SU-DHL-6 (cell line): Measurements from ENCODE around the gene CADM2.
"Not testable (repeated sequence)": the region's sequence is repeated elsewhere in the genome, so short reads cannot be mapped to it uniquely, and the experiment has no call there.

Experiments
- H2AFZ ChIP-seq: fragments of 200-600 bp; sonication (generic); 2 replicates; pipeline ENCODE4 v1.6.1; 2014; ENCODE audit warnings: low read depth, mild to moderate bottlenecking, moderate library complexity, mixed read lengths, antibody characterized with exemption, low read length; ENCODE audit not compliant: severe bottlenecking
- H3F3A ChIP-seq: fragments of 200-600 bp; shearing (Covaris generic); 2 replicates; pipeline ENCODE4 v1.6.0; 2016; ENCODE audit warnings: antibody characterized with exemption, mild to moderate bottlenecking; ENCODE audit not compliant: insufficient read depth
- H3K27ac ChIP-seq: fragments of 200-600 bp; sonication (generic); 2 replicates; pipeline ENCODE4 v1.5.1; 2016; ENCODE audit warnings: low read depth, mild to moderate bottlenecking, low read length, moderate library complexity, mixed read lengths
- H3K27me3 ChIP-seq: fragments of 200-600 bp; sonication (generic), shearing (Covaris generic); 2 replicates; pipeline ENCODE4 v1.6.0; 2014; ENCODE audit warnings: mild to moderate bottlenecking, low read length
- H3K36me3 ChIP-seq: fragments of 200-600 bp; sonication (generic); 2 replicates; pipeline ENCODE4 v1.6.1; 2014; ENCODE audit warnings: mild to moderate bottlenecking, low read length, mixed read lengths
- H3K4me2 ChIP-seq: fragments of 300-600, 200-600 bp; shearing (Covaris generic), sonication (generic); 2 replicates; pipeline ENCODE4 v1.6.0; 2014; ENCODE audit warnings: low read length, low read depth, mild to moderate bottlenecking; ENCODE audit not compliant: poor library complexity, severe bottlenecking
- H3K4me3 ChIP-seq: fragments of 200-600 bp; sonication (generic); 2 replicates; pipeline ENCODE4 v1.5.1; 2014; ENCODE audit warnings: antibody characterized with exemption, low read length, mild to moderate bottlenecking, mixed read lengths; ENCODE audit not compliant: insufficient read depth, poor library complexity, severe bottlenecking
- H3K79me2 ChIP-seq: fragments of 200-600 bp; sonication (generic); 2 replicates; pipeline ENCODE4 v1.6.1; 2014; ENCODE audit warnings: mild to moderate bottlenecking, low read length, moderate library complexity; ENCODE audit not compliant: insufficient read depth
- H3K9ac ChIP-seq: fragments of 200-600 bp; sonication (generic); 2 replicates; pipeline ENCODE4 v1.7.0; 2014; ENCODE audit warnings: mild to moderate bottlenecking, low read length
- H3K9me2 ChIP-seq: fragments of 200-600 bp; sonication (generic); replicated peaks from 2 replicates; pipeline ENCODE4 v1.6.1; 2014; ENCODE audit warnings: low read length; ENCODE audit not compliant: insufficient read depth
- H3K9me3 ChIP-seq: fragments of 200-600 bp; sonication (generic); 2 replicates; pipeline ENCODE4 v1.6.1; 2014; ENCODE audit warnings: low read length, mixed read lengths; ENCODE audit not compliant: insufficient read depth
- H4K20me1 ChIP-seq: fragments of 200-600 bp; sonication (generic); 2 replicates; pipeline ENCODE4 v1.6.1; 2014; ENCODE audit warnings: low read depth, mild to moderate bottlenecking, antibody characterized with exemption, low read length, moderate library complexity, mixed read lengths
- CTCF ChIP-seq: fragments of 200-600 bp; sonication (generic); IDR thresholded peaks from one replicate; pipeline ENCODE4 v1.5.1; 2017; ENCODE audit warnings: antibody characterized with exemption, mild to moderate bottlenecking, low read length, moderate library complexity; ENCODE audit not compliant: insufficient read depth, poor library complexity, severe bottlenecking
- EZH2phosphoT487 ChIP-seq: fragments of 200-600 bp; sonication (generic), shearing (Covaris generic); conservative IDR thresholded peaks from 2 replicates; pipeline ENCODE4 v1.6.1; 2018; ENCODE audit warnings: mild to moderate bottlenecking, antibody characterized with exemption, low read length, moderate library complexity, mixed read lengths

CADM2 gene

GRCh38 chr3:85498177-85498576 is 539.4 kb downstream of the CADM2 start:
- Histone ChIP-seq H3K9me2 (no peaks in the 10 kb centered on the region), H3K9ac (no peak overlapping the region), H3K79me2 (no peaks in the 10 kb centered on the region), H3F3A (no peaks in the 10 kb centered on the region), H3K9me3 (no peaks in the 10 kb centered on the region), H3K27me3 (no peaks in the 10 kb centered on the region), H4K20me1 (no peaks in the 10 kb centered on the region), H3K4me2 (no peak overlapping the region), H2AFZ (no peak overlapping the region), H3K27ac (no peak overlapping the region), H3K36me3 (no peaks in the 10 kb centered on the region), H3K4me3 (no peak overlapping the region)
- TF ChIP-seq CTCF (no peak), EZH2phosphoT487 (no peak)

DNA sequence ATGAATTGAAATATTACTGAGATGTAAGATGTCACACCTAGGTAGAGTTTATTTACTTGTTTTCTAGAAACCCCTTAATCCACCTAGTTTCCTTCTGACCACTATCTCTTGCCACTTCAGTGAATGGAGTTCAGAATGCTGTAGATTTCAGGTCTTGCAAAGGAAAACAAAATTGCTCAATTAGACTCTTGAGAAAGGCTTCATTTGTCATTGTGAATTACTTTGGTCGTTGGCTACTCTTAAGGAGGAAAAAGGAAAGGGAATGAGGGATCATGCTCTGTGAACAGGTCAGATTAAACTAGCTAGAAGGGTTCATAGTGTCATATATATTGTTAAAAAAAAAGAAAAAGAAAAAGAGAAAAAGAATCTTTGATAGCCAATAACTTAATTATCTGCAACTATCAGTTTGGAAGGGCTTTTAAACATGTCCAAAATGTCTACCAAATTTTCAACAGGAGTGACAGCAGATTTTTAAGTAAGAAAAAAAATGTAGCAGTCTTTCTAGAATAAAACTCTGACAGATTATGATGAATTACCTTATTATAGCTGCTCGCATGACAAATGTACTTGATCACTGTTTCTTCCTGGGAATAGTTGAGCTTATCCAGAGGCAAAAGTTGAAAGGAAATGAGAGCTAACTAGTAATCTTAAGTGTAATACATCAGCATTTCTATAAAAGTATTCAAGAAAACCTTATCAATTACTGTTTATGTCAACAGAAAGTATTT is 543.5 kb downstream of the CADM2 start:
- Histone ChIP-seq H3K79me2 (no peaks in the 10 kb centered on the region), H3K27ac (no peak overlapping the region), H3K9me3 (no peaks in the 10 kb centered on the region), H3K4me3 (no peak overlapping the region), H3K4me2 (no peak overlapping the region), H4K20me1 (no peaks in the 10 kb centered on the region), H3K27me3 (no peaks in the 10 kb centered on the region), H3K9ac (no peak overlapping the region), H2AFZ (no peak overlapping the region), H3K36me3 (no peaks in the 10 kb centered on the region), H3F3A (no peaks in the 10 kb centered on the region), H3K9me2 (no peaks in the 10 kb centered on the region)
- TF ChIP-seq CTCF (no peak), EZH2phosphoT487 (no peak)

DNA sequence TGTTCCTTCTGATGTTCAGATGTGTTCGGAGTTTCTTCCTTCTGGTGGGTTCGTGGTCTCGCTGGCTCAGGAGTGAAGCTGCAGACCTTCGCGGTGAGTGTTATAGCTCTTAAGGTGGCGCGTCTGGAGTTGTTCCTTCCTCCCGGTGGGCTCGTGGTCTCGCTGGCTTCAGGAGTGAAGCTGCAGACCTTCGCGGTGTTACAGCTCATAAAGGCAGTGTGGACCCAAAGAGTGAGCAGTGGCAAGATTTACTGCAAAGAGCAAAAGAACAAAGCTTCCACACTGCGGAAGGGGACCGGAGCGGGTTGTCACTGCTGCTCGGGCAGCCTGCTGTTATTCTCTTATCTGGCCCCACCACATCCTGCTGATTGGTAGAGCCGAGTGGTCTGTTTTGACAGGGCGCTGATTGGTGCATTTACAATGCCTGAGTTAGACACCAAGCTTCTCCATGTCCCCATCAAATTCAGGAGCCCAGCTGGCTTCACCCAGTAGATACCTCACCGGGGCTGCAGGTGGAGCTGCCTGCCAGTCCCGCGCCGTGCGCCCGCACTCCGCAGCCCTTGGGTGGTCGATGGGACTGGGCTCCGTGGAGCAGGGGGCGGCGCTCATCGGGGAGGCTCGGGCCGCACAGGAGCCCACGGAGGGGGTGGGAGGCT is 545.5 kb downstream of the CADM2 start:
- not testable (repeated sequence) for H3K9me3 ChIP-seq, H3K9ac ChIP-seq, H3K27me3 ChIP-seq, H4K20me1 ChIP-seq, H3K27ac ChIP-seq, H2AFZ ChIP-seq, H3K79me2 ChIP-seq, H3F3A ChIP-seq, H3K4me2 ChIP-seq, H3K4me3 ChIP-seq, H3K9me2 ChIP-seq, H3K36me3 ChIP-seq

- not testable (repeated sequence) for H3K9me2 ChIP-seq, H4K20me1 ChIP-seq, H3F3A ChIP-seq, H3K27me3 ChIP-seq, H3K4me3 ChIP-seq, H3K4me2 ChIP-seq, H3K9me3 ChIP-seq, H3K79me2 ChIP-seq, H3K36me3 ChIP-seq, H2AFZ ChIP-seq, H3K27ac ChIP-seq, H3K9ac ChIP-seq
Measured at GRCh38 chr3:85504785-85505511, 546.2 kb downstream of the CADM2 start.

DNA sequence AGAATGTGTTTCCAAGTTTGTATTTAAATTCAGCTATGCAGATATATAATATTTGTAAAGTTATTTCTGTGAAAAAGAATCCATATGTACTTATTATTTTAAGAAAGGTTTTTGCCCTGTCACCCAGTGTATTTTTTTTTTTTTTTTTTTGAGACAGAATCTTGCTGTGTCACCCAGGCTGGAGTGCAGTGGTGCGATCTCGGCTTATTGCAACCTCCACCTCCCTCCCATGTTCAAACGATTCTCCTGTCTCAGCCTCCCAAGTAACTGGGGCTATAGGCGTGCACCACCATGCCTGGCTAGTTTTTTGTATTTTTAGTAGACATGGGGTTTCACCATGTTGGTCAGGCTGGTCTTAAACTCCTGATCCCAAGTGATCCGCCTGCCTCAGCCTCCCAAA is 548.3 kb downstream of the CADM2 start:
- not testable (repeated sequence) for H3K27me3 ChIP-seq, H3K9me2 ChIP-seq, H3K9me3 ChIP-seq, H4K20me1 ChIP-seq, H3K4me3 ChIP-seq, H3K4me2 ChIP-seq, H3F3A ChIP-seq, H3K27ac ChIP-seq, H3K79me2 ChIP-seq, H2AFZ ChIP-seq, H3K9ac ChIP-seq, H3K36me3 ChIP-seq
